ENCODE results near the gene SLC44A1.

SLC44A1 gene

GRCh38 chr9:105439428-105439827 is 195.0 kb downstream of the SLC44A1 start:
- H3K79me2 ChIP-seq (ENCODE audit: control insufficient read depth, insufficient read depth, low read length, unreplicated experiment) = no peaks in the 10 kb centered on the region
- H3K4me1 ChIP-seq (ENCODE audit: control insufficient read depth, insufficient read depth, low read length, unreplicated experiment) = no peaks in the 10 kb centered on the region
- no peaks in the 10 kb centered on the region for H3K27me3 ChIP-seq (ENCODE audit: insufficient read depth, low read length)
- no peak overlapping the region for H3K4me3 ChIP-seq (ENCODE audit: low read depth, low read length)
- no peak overlapping the region for H3K27ac ChIP-seq (ENCODE audit: low read depth, low read length)
- H3K36me3 ChIP-seq (ENCODE audit: insufficient read depth, low read length) = no peaks in the 10 kb centered on the region
- H2AFZ ChIP-seq (ENCODE audit: low read length, unreplicated experiment) = no peak overlapping the region

GRCh38 chr9:105441616-105442160 is 197.2 kb downstream of the SLC44A1 start:
- no peak overlapping the region for H3K27ac ChIP-seq (ENCODE audit: low read depth, low read length)

GRCh38 chr9:105443121-105443520 is 198.7 kb downstream of the SLC44A1 start:
- Histone ChIP-seq H3K27ac (ENCODE audit: low read depth, low read length) (no peak overlapping the region), H2AFZ (ENCODE audit: low read length, unreplicated experiment) (no peak overlapping the region), H3K36me3 (ENCODE audit: insufficient read depth, low read length) (no peaks in the 10 kb centered on the region), H3K27me3 (ENCODE audit: insufficient read depth, low read length) (no peaks in the 10 kb centered on the region), H3K4me3 (ENCODE audit: low read depth, low read length) (no peak overlapping the region), H3K79me2 (ENCODE audit: control insufficient read depth, insufficient read depth, low read length, unreplicated experiment) (peaks cover 1% of the 10 kb centered on the region), H3K4me1 (ENCODE audit: control insufficient read depth, insufficient read depth, low read length, unreplicated experiment) (no peaks in the 10 kb centered on the region)

More at GRCh38 chr9:105441616-105442160, 197.2 kb downstream of the SLC44A1 start:
- Histone ChIP-seq H3K4me3 (ENCODE audit: low read depth, low read length) (no peak overlapping the region), H3K4me1 (ENCODE audit: control insufficient read depth, insufficient read depth, low read length, unreplicated experiment) (no peaks in the 10 kb centered on the region), H3K79me2 (ENCODE audit: control insufficient read depth, insufficient read depth, low read length, unreplicated experiment) (no peaks in the 10 kb centered on the region), H3K36me3 (ENCODE audit: insufficient read depth, low read length) (no peaks in the 10 kb centered on the region), H3K27me3 (ENCODE audit: insufficient read depth, low read length) (no peaks in the 10 kb centered on the region), H2AFZ (ENCODE audit: low read length, unreplicated experiment) (no peak overlapping the region)

GRCh38 chr9:105444130-105444529 is 199.7 kb downstream of the SLC44A1 start:
- H3K4me1 ChIP-seq (ENCODE audit: control insufficient read depth, insufficient read depth, low read length, unreplicated experiment) = no peaks in the 10 kb centered on the region
- peaks cover 11% of the 10 kb centered on the region for H3K79me2 ChIP-seq (ENCODE audit: control insufficient read depth, insufficient read depth, low read length, unreplicated experiment)
- no peak overlapping the region for H3K4me3 ChIP-seq (ENCODE audit: low read depth, low read length)
- H3K27ac ChIP-seq (ENCODE audit: low read depth, low read length) = no peak overlapping the region
- no peaks in the 10 kb centered on the region for H3K27me3 ChIP-seq (ENCODE audit: insufficient read depth, low read length)
- no peaks in the 10 kb centered on the region for H3K36me3 ChIP-seq (ENCODE audit: insufficient read depth, low read length)
- no peak overlapping the region for H2AFZ ChIP-seq (ENCODE audit: low read length, unreplicated experiment)

- Histone ChIP-seq H3K79me2 (ENCODE audit: control insufficient read depth, insufficient read depth, low read length, unreplicated experiment) (peaks cover 24% of the 10 kb centered on the region), H3K4me3 (ENCODE audit: low read depth, low read length) (no peak overlapping the region), H3K36me3 (ENCODE audit: insufficient read depth, low read length) (no peaks in the 10 kb centered on the region), H3K27ac (ENCODE audit: low read depth, low read length) (no peak overlapping the region), H2AFZ (ENCODE audit: low read length, unreplicated experiment) (no peak overlapping the region), H3K27me3 (ENCODE audit: insufficient read depth, low read length) (no peaks in the 10 kb centered on the region), H3K4me1 (ENCODE audit: control insufficient read depth, insufficient read depth, low read length, unreplicated experiment) (peaks cover 11% of the 10 kb centered on the region)
Observed at GRCh38 chr9:105445203-105445881, 200.9 kb downstream of the SLC44A1 start.

- H3K36me3 ChIP-seq (ENCODE audit: insufficient read depth, low read length) = no peaks in the 10 kb centered on the region
- no peak overlapping the region for H3K27ac ChIP-seq (ENCODE audit: low read depth, low read length)
- peaks cover 11% of the 10 kb centered on the region for H3K4me1 ChIP-seq (ENCODE audit: control insufficient read depth, insufficient read depth, low read length, unreplicated experiment)
- peaks cover 42% of the 10 kb centered on the region for H3K79me2 ChIP-seq (ENCODE audit: control insufficient read depth, insufficient read depth, low read length, unreplicated experiment)
- H3K4me3 ChIP-seq (ENCODE audit: low read depth, low read length) = peak overlapping the region; percentile 82
- peak overlapping the region; percentile 94 for H2AFZ ChIP-seq (ENCODE audit: low read length, unreplicated experiment)
- no peaks in the 10 kb centered on the region for H3K27me3 ChIP-seq (ENCODE audit: insufficient read depth, low read length)
Observed at GRCh38 chr9:105447386-105447813, 202.9 kb downstream of the SLC44A1 start.

GRCh38 chr9:105447814-105448812 is 203.7 kb downstream of the SLC44A1 start, which contains the start of gene FSD1L:
TSS of gene FSD1L (plus strand) at chr9:105448034. CDS start at chr9:105448221, 187 bp downstream.
- Histone ChIP-seq H3K79me2 (ENCODE audit: control insufficient read depth, insufficient read depth, low read length, unreplicated experiment) (peaks cover 47% of the 10 kb centered on the region), H3K27me3 (ENCODE audit: insufficient read depth, low read length) (no peaks in the 10 kb centered on the region), H3K27ac (ENCODE audit: low read depth, low read length) (peak within 1 kb of the TSS; percentile 53), H3K4me1 (ENCODE audit: control insufficient read depth, insufficient read depth, low read length, unreplicated experiment) (peaks cover 11% of the 10 kb centered on the region), H3K4me3 (ENCODE audit: low read depth, low read length) (peak within 1 kb of the TSS; percentile 82), H3K36me3 (ENCODE audit: insufficient read depth, low read length) (no peaks in the 10 kb centered on the region), H2AFZ (ENCODE audit: low read length, unreplicated experiment) (peak within 1 kb of the TSS; percentile 94)

GRCh38 chr9:105449081-105449480 is 204.6 kb downstream of the SLC44A1 start:
- Histone ChIP-seq H3K27me3 (ENCODE audit: insufficient read depth, low read length) (no peaks in the 10 kb centered on the region), H2AFZ (ENCODE audit: low read length, unreplicated experiment) (peak overlapping the region; percentile 94), H3K4me3 (ENCODE audit: low read depth, low read length) (peak overlapping the region; percentile 82), H3K36me3 (ENCODE audit: insufficient read depth, low read length) (no peaks in the 10 kb centered on the region), H3K4me1 (ENCODE audit: control insufficient read depth, insufficient read depth, low read length, unreplicated experiment) (peaks cover 11% of the 10 kb centered on the region), H3K27ac (ENCODE audit: low read depth, low read length) (peak overlapping the region; percentile 53), H3K79me2 (ENCODE audit: control insufficient read depth, insufficient read depth, low read length, unreplicated experiment) (peaks cover 55% of the 10 kb centered on the region)

- H3K36me3 ChIP-seq (ENCODE audit: insufficient read depth, low read length) = peaks cover 4% of the 10 kb centered on the region; the same call in 1 of the 2 replicates
- H3K4me3 ChIP-seq (ENCODE audit: low read depth, low read length) = no peak overlapping the region
- peaks cover 11% of the 10 kb centered on the region for H3K4me1 ChIP-seq (ENCODE audit: control insufficient read depth, insufficient read depth, low read length, unreplicated experiment)
- H3K27ac ChIP-seq (ENCODE audit: low read depth, low read length) = no peak overlapping the region
- H3K27me3 ChIP-seq (ENCODE audit: insufficient read depth, low read length) = no peaks in the 10 kb centered on the region
- H3K79me2 ChIP-seq (ENCODE audit: control insufficient read depth, insufficient read depth, low read length, unreplicated experiment) = peaks cover 84% of the 10 kb centered on the region
- no peak overlapping the region for H2AFZ ChIP-seq (ENCODE audit: low read length, unreplicated experiment)
Observed at GRCh38 chr9:105452185-105452584, 207.7 kb downstream of the SLC44A1 start.

GRCh38 chr9:105455836-105456475 is 211.5 kb downstream of the SLC44A1 start:
- Histone ChIP-seq H3K27me3 (ENCODE audit: insufficient read depth, low read length) (no peaks in the 10 kb centered on the region), H3K79me2 (ENCODE audit: control insufficient read depth, insufficient read depth, low read length, unreplicated experiment) (peaks cover 92% of the 10 kb centered on the region), H2AFZ (ENCODE audit: low read length, unreplicated experiment) (no peak overlapping the region)

More at GRCh38 chr9:105455836-105456475, 211.5 kb downstream of the SLC44A1 start:
- Histone ChIP-seq H3K4me1 (ENCODE audit: control insufficient read depth, insufficient read depth, low read length, unreplicated experiment) (no peaks in the 10 kb centered on the region), H3K4me3 (ENCODE audit: low read depth, low read length) (no peak overlapping the region), H3K36me3 (ENCODE audit: insufficient read depth, low read length) (peaks cover 18% of the 10 kb centered on the region), H3K27ac (ENCODE audit: low read depth, low read length) (no peak overlapping the region)

All from ACC112 (cell line).